Astrocyte (in vitro differentiated cells and primary cell): ENCODE measurements around the gene SLC5A12. TPM values are rescaled to one million over a fixed set of nuclear protein-coding genes. Genes with fewer than 3 reads are reported as not detected.

Experiments used
- DNase-seq: peaks from one replicate; pipeline ENCODE4 v3.0.0-alpha.2; 2010; ENCODE audit warnings: low read depth
- FAIRE-seq: peaks from 2 replicates; lab custom pipeline; 2011; peaks lifted over from hg19 to GRCh38; lab: Jason Lieb, UNC
- H2AFZ ChIP-seq: 2 replicates; pipeline ENCODE4 v1.6.0; 2012; ENCODE audit warnings: low read depth, low read length, inconsistent platforms
- H3K27ac ChIP-seq: 2 replicates; pipeline ENCODE4 v1.5.1; 2011; ENCODE audit warnings: low read depth, low read length, inconsistent platforms
- H3K27me3 ChIP-seq: 2 replicates; pipeline ENCODE4 v1.6.0; 2011; ENCODE audit warnings: low read length, inconsistent platforms; ENCODE audit not compliant: insufficient read depth
- H3K36me3 ChIP-seq: 2 replicates; pipeline ENCODE4 v1.5.1; 2011; ENCODE audit warnings: low read length, inconsistent platforms; ENCODE audit not compliant: insufficient read depth
- H3K4me1 ChIP-seq: 2 replicates; pipeline ENCODE4 v1.5.1; 2011; ENCODE audit warnings: low read length, inconsistent platforms; ENCODE audit not compliant: insufficient read depth
- H3K4me2 ChIP-seq: 2 replicates; pipeline ENCODE4 v1.6.0; 2012; ENCODE audit warnings: low read length, inconsistent platforms
- H3K4me3 ChIP-seq: 2 replicates; pipeline ENCODE4 v1.5.1; 2011; ENCODE audit warnings: low read depth, mild to moderate bottlenecking, low read length, inconsistent platforms; ENCODE audit not compliant: insufficient read depth
- H3K79me2 ChIP-seq: 2 replicates; pipeline ENCODE4 v1.6.0; 2012; ENCODE audit warnings: mild to moderate bottlenecking, low read length, inconsistent platforms; ENCODE audit not compliant: insufficient read depth
- H3K9ac ChIP-seq: 2 replicates; pipeline ENCODE4 v1.6.0; 2012; ENCODE audit warnings: mild to moderate bottlenecking, low read length, inconsistent platforms
- H3K9me3 ChIP-seq: 2 replicates; pipeline ENCODE4 v1.5.1; 2012; ENCODE audit warnings: low read depth, mild to moderate bottlenecking, low read length, inconsistent platforms; ENCODE audit not compliant: insufficient read depth
- H4K20me1 ChIP-seq: 2 replicates; pipeline ENCODE4 v1.6.0; 2012; ENCODE audit warnings: low read length, inconsistent platforms; ENCODE audit not compliant: insufficient read depth
- H3K27ac Mint-ChIP-seq: one replicate; pipeline ENCODE4 v1.8.0; 2021; ENCODE audit warnings: mild to moderate bottlenecking, mixed read lengths; ENCODE audit not compliant: unreplicated experiment
- H3K27me3 Mint-ChIP-seq: one replicate; pipeline ENCODE4 v1.8.0; 2021; ENCODE audit warnings: low read depth, mixed read lengths; ENCODE audit not compliant: unreplicated experiment
- H3K36me3 Mint-ChIP-seq: one replicate; pipeline ENCODE4 v1.8.0; 2021; ENCODE audit warnings: low read depth, mixed read lengths; ENCODE audit not compliant: unreplicated experiment
- H3K4me1 Mint-ChIP-seq: one replicate; pipeline ENCODE4 v1.8.0; 2021; ENCODE audit warnings: low read depth, mixed read lengths; ENCODE audit not compliant: unreplicated experiment
- H3K4me3 Mint-ChIP-seq: one replicate; pipeline ENCODE4 v1.8.0; 2021; ENCODE audit warnings: mild to moderate bottlenecking, moderate library complexity, mixed read lengths; ENCODE audit not compliant: unreplicated experiment
- H3K9me3 Mint-ChIP-seq: one replicate; pipeline ENCODE4 v1.8.0; 2021; ENCODE audit warnings: mild to moderate bottlenecking, mixed read lengths; ENCODE audit not compliant: unreplicated experiment
- CTCF ChIP-seq: IDR thresholded peaks from 2 replicates; pipeline ENCODE4 v1.5.1; 2011; ENCODE audit warnings: low read depth, mild to moderate bottlenecking, inconsistent platforms, low read length, moderate library complexity; ENCODE audit not compliant: insufficient read depth
- EZH2 ChIP-seq: IDR thresholded peaks from 2 replicates; pipeline ENCODE4 v1.6.1; 2012; ENCODE audit warnings: mild to moderate bottlenecking, low read length, inconsistent platforms; ENCODE audit not compliant: insufficient read depth
- total RNA-seq: library from RNA; stranded (reverse); gene quantifications from 2 replicates; pipeline ENCODE4 v1.2.1, GENCODE V29; 2021

SLC5A12 gene
- total RNA-seq, 1 donor from 2014 or later: 0.14 TPM

- no peaks in the 10 kb centered on the region for H3K27me3 ChIP-seq
- DNase-seq (no peak), FAIRE-seq (no peak)
- H3K4me1 ChIP-seq: no peaks in the 10 kb centered on the region
- no peak overlapping the region for H3K4me3 ChIP-seq
- no peaks in the 10 kb centered on the region for H3K9me3 ChIP-seq
- TF ChIP-seq EZH2 (no peak), CTCF (no peak)
- no peak overlapping the region for H3K4me3 Mint-ChIP-seq
- no peak overlapping the region for H3K27ac Mint-ChIP-seq
- no peaks in the 10 kb centered on the region for H3K79me2 ChIP-seq
- H3K4me1 Mint-ChIP-seq: no peaks in the 10 kb centered on the region
- no peaks in the 10 kb centered on the region for H3K9me3 Mint-ChIP-seq
- no peak overlapping the region for H3K9ac ChIP-seq
- no peaks in the 10 kb centered on the region for H3K27me3 Mint-ChIP-seq
- no peak overlapping the region for H3K27ac ChIP-seq
- no peak overlapping the region for H2AFZ ChIP-seq
- no peaks in the 10 kb centered on the region for H3K36me3 ChIP-seq
- H3K36me3 Mint-ChIP-seq: no peaks in the 10 kb centered on the region
- no peak overlapping the region for H3K4me2 ChIP-seq
- H4K20me1 ChIP-seq: no peaks in the 10 kb centered on the region
Measured at GRCh38 chr11:26717771-26718170, 4.1 kb downstream of the SLC5A12 start.

- no peaks in the 10 kb centered on the region for H3K4me1 Mint-ChIP-seq
Measured at GRCh38 chr11:26715133-26715532, 6.7 kb downstream of the SLC5A12 start.

More at GRCh38 chr11:26715133-26715532, 6.7 kb downstream of the SLC5A12 start:
- H2AFZ ChIP-seq: no peak overlapping the region
- H3K4me3 ChIP-seq: no peak overlapping the region
- H3K9me3 ChIP-seq: no peaks in the 10 kb centered on the region
- DNase-seq (no peak), FAIRE-seq (no peak)
- no peak overlapping the region for H3K4me2 ChIP-seq
- Mint-ChIP-seq H3K36me3 (no peaks in the 10 kb centered on the region), H3K27ac (no peak overlapping the region), H3K4me3 (no peak overlapping the region), H3K27me3 (no peaks in the 10 kb centered on the region), H3K9me3 (no peaks in the 10 kb centered on the region)
- no peaks in the 10 kb centered on the region for H3K36me3 ChIP-seq
- no peaks in the 10 kb centered on the region for H4K20me1 ChIP-seq
- H3K27ac ChIP-seq: no peak overlapping the region
- no peak for TF ChIP-seq CTCF
- TF ChIP-seq EZH2: no peak
- no peak overlapping the region for H3K9ac ChIP-seq
- H3K79me2 ChIP-seq: no peaks in the 10 kb centered on the region
- no peaks in the 10 kb centered on the region for H3K27me3 ChIP-seq
- H3K4me1 ChIP-seq: no peaks in the 10 kb centered on the region
